Heart right ventricle (tissue), 16 donors: ENCODE measurements around the gene INHBC. TPM values are rescaled to one million over a fixed set of nuclear protein-coding genes. Genes with fewer than 3 reads are reported as not detected.

Experiments used
- ATAC-seq, 8 donors: fragments of 200-7000 bp; cut with Tn5 transposase; one replicate each; pipeline ENCODE4 v1.9.1; 2020; ENCODE audit warnings: mild to moderate bottlenecking in 8 of 8, moderate library complexity in 8 of 8, moderate number of reproducible peaks in 1 of 8
- DNase-seq, 2 donors: peaks; one replicate each; pipeline ENCODE4 v3.0.0-alpha.2; 2020
- H3K27ac ChIP-seq, 10 donors: fragments of 200-600 bp; sonication (generic) in 2 of 10; one replicate each; pipeline versions ENCODE4 v1.5.0 to v1.8.0; 2020 to 2022; ENCODE audit warnings: mild to moderate bottlenecking in 3 of 10
- H3K27me3 ChIP-seq, 7 donors: fragments of 200-600 bp; one replicate each; pipeline ENCODE4 v1.8.0; 2021 to 2022; ENCODE audit warnings: mild to moderate bottlenecking in 2 of 7
- H3K36me3 ChIP-seq, 9 donors: fragments of 200-600 bp; sonication (generic) in 1 of 9; one replicate each; pipeline versions ENCODE4 v1.5.0 to v1.8.0; 2020 to 2022; ENCODE audit warnings: mild to moderate bottlenecking in 2 of 9
- H3K4me1 ChIP-seq, 9 donors: fragments of 200-600 bp; sonication (generic) in 1 of 9; one replicate each; pipeline versions ENCODE4 v1.5.0 to v1.8.0; 2020 to 2022; ENCODE audit warnings: mild to moderate bottlenecking in 4 of 9
- H3K4me3 ChIP-seq, 10 donors: fragments of 200-600 bp; sonication (generic) in 2 of 10; one replicate each; pipeline versions ENCODE4 v1.5.0 to v1.8.0; 2020 to 2022; ENCODE audit warnings: mild to moderate bottlenecking in 7 of 10, moderate library complexity in 2 of 10
- H3K9me3 ChIP-seq, 11 donors: fragments of 200-600 bp in 10 of 11; sonication (generic) in 2 of 11; one replicate each; pipeline versions ENCODE4 v1.5.0 to v1.8.0; 2013 to 2022; ENCODE audit warnings: mild to moderate bottlenecking in 2 of 11, control low read depth in 1 of 11, moderate library complexity in 1 of 11
- CTCF ChIP-seq, 9 donors: fragments of 200-600 bp; sonication (generic) in 2 of 9; IDR thresholded peaks; one replicate each; pipeline versions ENCODE4 v1.5.0 to v1.8.0; 2021 to 2022; ENCODE audit warnings: antibody characterized with exemption in 9 of 9, mild to moderate bottlenecking in 5 of 9, moderate library complexity in 1 of 9
- WGBS, 2 donors: extraction: QIAGEN DNeasy Blood & Tissue Kit; methylation state at CpG; one replicate each; pipeline ENCODE4 v1.1.7; 2013; ENCODE audit warnings: inconsistent platforms in 1 of 2; 5-methylcytosine and 5-hydroxymethylcytosine counted together
- intact Hi-C, 10 donors: fragments of 100-400 bp; cut with DNase I; formaldehyde crosslinking; loops; one replicate each; pipeline versions ENCODE4 v1.11.1 to v1.14.2; 2022
- polyA plus RNA-seq, 2 donors: library from polyadenylated mRNA; stranded (reverse); fragments of 200-250 nt; gene quantifications; one replicate each; pipeline ENCODE4 v1.2.3, GENCODE V29; 2013
- total RNA-seq, 10 donors: library from RNA; stranded (reverse); fragmentation: NEBNext Ultra II Directional in 3 of 10; extraction: Animal tissue kit (Norgen Biotek cat#: 25700) in 3 of 10; gene quantifications; one replicate each; pipeline versions ENCODE4 v1.2.1 to v1.2.4, GENCODE V29; 2021 to 2023
- donor health status: Arrhythmogenic right ventricular cardiomyopathy.
- donor health status: ischemic (EF 13 %, LVEDD 7.1; RV severe dilation, severe dysfunction).
- donor health status: healthy with polysubstance abuse.
- donor health status: DM: no; HTN: yes; CAD: no.
- donor health status: DM: no; HTN: no; CAD: no.
- donor health status: ischemic (EF 25% LVEDD 6.9; RV normal size, moderate dysfunction).
- donor health status: ischemic (EF 25% LVEDD 5.7; RV mildly dilated, moderate dysfunction).
- donor health status: healthy.
- donor health status: DM: yes; HTN: yes; CAD: no.
- donor health status: Ischemic cardiomyopathy.
- donor health status: ischemic (EF 35%, LVEDD 5.7; RV mildly dilated, moderate dysfunction).
- donor health status: nonischemic (EF 11% LVEDD 7.7; RV severe dilation, severe dysfunction).
- donor health status: DM: yes; HTN: yes; CAD: no.
- donor health status: PGD.
- donor health status: ischemic (EF 29% LVEDD 5.4; RV normal size, mild dysfunction).
- donor health status: nonischemic (EF 23%, LVEDD 6.1; RV moderate dilation, normal function).

INHBC gene
- total and polyA plus RNA-seq, 12 donors = 0.03 to 0.13 TPM; not detected in 10

DNA sequence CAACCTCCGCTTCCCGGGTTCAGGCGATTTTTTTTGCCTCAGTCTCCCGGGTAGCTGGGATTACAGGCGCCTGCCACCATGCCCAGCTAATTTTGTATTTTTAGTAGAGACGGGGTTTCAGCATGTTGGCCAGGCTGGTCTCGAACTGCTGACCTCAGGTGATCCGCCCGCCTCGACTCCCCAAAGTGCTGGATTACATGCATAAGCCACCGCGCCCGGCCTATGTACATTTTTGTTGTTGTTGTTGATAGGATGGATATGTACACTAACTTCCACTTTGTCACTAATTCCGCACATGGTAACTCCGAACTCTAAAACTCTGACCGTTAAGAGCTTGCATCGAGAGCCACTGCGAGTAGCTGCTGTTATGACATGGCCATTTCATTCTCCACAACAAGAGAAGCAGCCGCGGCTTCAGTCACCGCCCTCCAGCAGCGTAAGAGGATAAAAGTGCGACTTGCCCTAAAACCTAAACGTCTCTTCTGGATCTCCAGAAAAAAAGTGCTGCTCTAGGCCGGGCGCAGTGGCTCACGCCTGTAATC lies 52.5 kb downstream of the INHBC start:
- peak overlapping the region in 8 of 10 donors; percentile 9 to 90 (median 70) for H3K27ac ChIP-seq
- TF ChIP-seq CTCF (IDR thresholded peaks at IDR 0.05) = no peak
- DNase-seq = no peak
- no peaks in the 10 kb centered on the region for H3K9me3 ChIP-seq
- ATAC-seq = no peak
- peaks cover 9 to 21% (median 13%) of the 10 kb centered on the region in 9 donors for H3K4me1 ChIP-seq
- peak overlapping the region in 9 of 10 donors; percentile 67 to 96 (median 86) for H3K4me3 ChIP-seq
- intact Hi-C loops = loop anchor here in 1 of 10 donors (1.0 kb wide), 1 partner anchor 33 kb away; the partner anchor contains the start of gene DDIT3
- H3K27me3 ChIP-seq = no peaks in the 10 kb centered on the region
- H3K36me3 ChIP-seq = peaks cover 0 to 33% (median 23%) of the 10 kb centered on the region in 9 donors
- WGBS, 2 donors = 91 to 93% methylated on average over 27 of the region's 27 CpGs

DNA sequence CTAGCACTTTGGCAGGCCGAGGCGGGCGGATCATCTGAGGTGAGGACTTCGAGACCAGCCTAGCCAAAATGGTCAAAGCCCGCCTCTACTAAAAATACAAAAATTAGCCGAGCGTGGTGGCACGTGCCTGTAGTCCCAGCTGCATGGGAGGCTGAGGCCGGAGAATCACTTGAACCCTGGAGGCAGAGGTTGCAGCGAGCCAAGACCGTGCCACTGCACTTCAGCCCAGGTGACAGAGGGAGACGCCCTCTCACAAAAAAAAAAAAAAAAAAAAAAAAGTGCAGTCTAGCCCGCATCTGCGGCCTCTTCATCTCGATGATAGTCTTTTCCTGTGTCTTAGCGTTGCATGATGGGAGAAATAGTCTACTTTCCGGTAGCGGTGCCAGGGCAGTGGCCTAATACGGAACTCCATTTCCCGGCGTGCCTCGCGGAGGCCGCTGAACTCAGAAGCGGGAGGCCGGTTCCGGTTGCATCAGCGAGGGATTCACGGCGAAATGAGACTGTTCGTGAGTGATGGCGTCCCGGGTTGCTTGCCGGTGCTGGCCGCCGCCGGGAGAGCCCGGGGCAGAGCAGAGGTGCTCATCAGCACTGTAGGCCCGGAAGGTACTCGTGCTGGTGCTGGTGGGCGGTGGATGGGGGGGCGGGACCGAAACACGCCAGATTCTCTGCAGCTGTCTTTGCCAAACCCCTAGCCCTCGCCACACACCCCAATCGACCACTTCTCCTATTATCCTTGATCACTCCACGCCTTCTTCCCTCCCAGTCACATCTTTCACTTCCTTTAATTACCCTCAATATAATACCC lies 53.2 kb downstream of the INHBC start, which contains the start of gene MARS1:
TSS of gene MARS1 (plus strand) at position 472 of the 805 bp plus-strand sequence. CDS start at position 495, 23 bp downstream.
- ATAC-seq (peak; percentile 95 to 99 (median 99)), DNase-seq (peak; percentile 90 to 95)
- intact Hi-C loops = loop anchor here in 2 of 10 donors (1.0 to 2.0 kb wide), 2 partner anchors 27 to 33 kb away; partner anchors contain the start of gene DDIT3 (in 1 of the 2)

DNA sequence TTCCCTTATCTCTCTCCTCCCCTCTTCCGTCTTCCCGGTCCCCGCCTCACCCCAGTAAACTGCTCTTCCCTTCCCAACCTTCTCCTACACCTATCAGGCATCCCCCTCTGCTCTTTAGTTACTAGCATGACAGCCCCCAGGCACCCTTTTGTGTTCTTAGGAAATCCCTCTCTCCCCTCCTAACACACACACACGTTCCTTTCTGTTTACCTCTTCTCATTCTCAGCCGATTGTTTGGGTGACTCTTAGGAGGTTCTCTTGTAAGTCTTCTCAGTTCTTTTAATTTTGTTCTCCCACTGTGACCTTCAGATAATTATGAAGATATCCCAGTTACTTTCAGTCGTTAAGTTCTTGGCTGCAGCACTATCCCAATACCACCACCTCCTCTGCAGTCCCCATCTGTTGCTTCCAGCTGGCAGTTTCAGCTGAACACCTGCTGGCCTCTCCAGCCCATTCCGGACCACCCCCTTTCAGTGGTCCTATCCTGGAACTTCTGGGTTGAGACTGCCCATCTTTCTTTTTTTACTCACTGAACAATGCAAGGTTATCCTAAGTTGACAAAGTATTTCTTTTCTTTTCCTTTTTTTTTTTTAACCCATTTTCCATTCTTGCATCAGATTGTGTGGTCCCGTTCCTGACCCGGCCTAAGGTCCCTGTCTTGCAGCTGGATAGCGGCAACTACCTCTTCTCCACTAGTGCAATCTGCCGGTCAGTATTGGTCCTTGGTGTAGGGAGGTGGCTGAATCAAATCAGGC lies 54.0 kb downstream of the INHBC start:
- no peak for TF ChIP-seq CTCF (IDR thresholded peaks at IDR 0.05)
- Histone ChIP-seq H3K9me3 (no peaks in the 10 kb centered on the region), H3K27me3 (no peaks in the 10 kb centered on the region), H3K4me1 (peaks cover 9 to 21% (median 13%) of the 10 kb centered on the region in 9 donors), H3K36me3 (peaks cover 0 to 41% (median 23%) of the 10 kb centered on the region in 9 donors), H3K4me3 (peak overlapping the region; percentile 67 to 96 (median 84)), H3K27ac (peak overlapping the region in 9 of 10 donors; percentile 23 to 90 (median 73))
- ATAC-seq = peak in 3 of 8 donors; percentile 1 to 23 (median 21)
- WGBS, 2 donors = 32 to 38% methylated on average over 11 of the region's 11 CpGs
- intact Hi-C loops = loop anchor here in 1 of 10 donors (2.0 kb wide), 1 partner anchor 26 kb away; no protein-coding TSS in a partner anchor
- no peak for DNase-seq

More for the DNA sequence above, 53.2 kb downstream of the INHBC start, which contains the start of gene MARS1:
- peaks cover 9 to 21% (median 13%) of the 10 kb centered on the region in 9 donors for H3K4me1 ChIP-seq
- no peaks in the 10 kb centered on the region for H3K9me3 ChIP-seq
- peak within 1 kb of the TSS in 9 of 10 donors; percentile 36 to 90 (median 73) for H3K27ac ChIP-seq
- no peaks in the 10 kb centered on the region for H3K27me3 ChIP-seq
- peaks cover 0 to 38% (median 23%) of the 10 kb centered on the region in 9 donors for H3K36me3 ChIP-seq
- peak within 1 kb of the TSS; percentile 67 to 96 (median 84) for H3K4me3 ChIP-seq
- TF ChIP-seq CTCF (IDR thresholded peaks at IDR 0.05) = peak in 2 of 9 donors; percentile 11 to 26
- WGBS, 2 donors = 8 to 10% methylated on average over 47 of the region's 47 CpGs
